GM12892 (cell line): ENCODE results near the gene IL5.

Source experiments
- POLR2A ChIP-seq: IDR thresholded peaks from 2 replicates; pipeline ENCODE4 v1.6.1; 2011; ENCODE audit warnings: low read depth, low read length, control low read depth
- TAF1 ChIP-seq: IDR thresholded peaks from 2 replicates; pipeline ENCODE4 v1.6.1; 2011; ENCODE audit warnings: low read depth, mild to moderate bottlenecking, control low read depth, low read length, borderline replicate concordance

GRCh38 chr5:132539716-132540115 is 3.6 kb downstream of the IL5 start:
- TF ChIP-seq POLR2A, result no peak
- TF ChIP-seq TAF1, result no peak
